Right lobe of liver (tissue), 4 donors: ENCODE results near the gene SLC39A11.

Experiments
- POLR2A ChIP-seq: fragments of 450-650 bp; IDR thresholded peaks from one replicate; pipeline ENCODE4 v1.6.1; 2017; ENCODE audit warnings: antibody characterized with exemption, mild to moderate bottlenecking
- TF ChIP-seq, protein P1 (sequence below), 4 donors: fragments of 200-600 bp in 3 of 4; fragments of 450-650 bp in 1 of 4; IDR thresholded peaks; one replicate each; pipeline versions ENCODE4 v1.5.1 to v1.8.0; 2016 to 2022; ENCODE audit warnings: antibody characterized with exemption in 4 of 4, mild to moderate bottlenecking in 2 of 4
- donor health status: DM: no; HTN: no; CAD: no.
- donor health status: DM: no; HTN: no; CAD: no.
- donor health status: DM: no; HTN: yes; CAD: no.

- TF ChIP-seq, protein P1, sequence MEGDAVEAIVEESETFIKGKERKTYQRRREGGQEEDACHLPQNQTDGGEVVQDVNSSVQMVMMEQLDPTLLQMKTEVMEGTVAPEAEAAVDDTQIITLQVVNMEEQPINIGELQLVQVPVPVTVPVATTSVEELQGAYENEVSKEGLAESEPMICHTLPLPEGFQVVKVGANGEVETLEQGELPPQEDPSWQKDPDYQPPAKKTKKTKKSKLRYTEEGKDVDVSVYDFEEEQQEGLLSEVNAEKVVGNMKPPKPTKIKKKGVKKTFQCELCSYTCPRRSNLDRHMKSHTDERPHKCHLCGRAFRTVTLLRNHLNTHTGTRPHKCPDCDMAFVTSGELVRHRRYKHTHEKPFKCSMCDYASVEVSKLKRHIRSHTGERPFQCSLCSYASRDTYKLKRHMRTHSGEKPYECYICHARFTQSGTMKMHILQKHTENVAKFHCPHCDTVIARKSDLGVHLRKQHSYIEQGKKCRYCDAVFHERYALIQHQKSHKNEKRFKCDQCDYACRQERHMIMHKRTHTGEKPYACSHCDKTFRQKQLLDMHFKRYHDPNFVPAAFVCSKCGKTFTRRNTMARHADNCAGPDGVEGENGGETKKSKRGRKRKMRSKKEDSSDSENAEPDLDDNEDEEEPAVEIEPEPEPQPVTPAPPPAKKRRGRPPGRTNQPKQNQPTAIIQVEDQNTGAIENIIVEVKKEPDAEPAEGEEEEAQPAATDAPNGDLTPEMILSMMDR (IDR thresholded peaks at IDR 0.05): no peak
- TF ChIP-seq POLR2A: no peak
Measured at GRCh38 chr17:72622661-72623433, 469.6 kb downstream of the SLC39A11 start.
